ENCODE results near the gene TNNI2. TPM values are rescaled to one million over a fixed set of nuclear protein-coding genes. Genes with fewer than 3 reads are reported as not detected.

Gene TNNI2
- total RNA-seq, 1 donor from 2014 or later = not detected

GRCh38 chr11:1867381-1867780, 28.6 kb downstream of the TNNI2 start:
- peak; percentile 13 for DNase-seq
- Histone ChIP-seq H3K4me1 (peaks cover 74% of the 10 kb centered on the region), H3K4me3 (peak overlapping the region; percentile 64)

GRCh38 chr11:1868056-1868635, 29.4 kb downstream of the TNNI2 start:
- peaks cover 37% of the 10 kb centered on the region for H3K27me3 ChIP-seq (ENCODE audit: low read depth)
- TF ChIP-seq, protein P1, sequence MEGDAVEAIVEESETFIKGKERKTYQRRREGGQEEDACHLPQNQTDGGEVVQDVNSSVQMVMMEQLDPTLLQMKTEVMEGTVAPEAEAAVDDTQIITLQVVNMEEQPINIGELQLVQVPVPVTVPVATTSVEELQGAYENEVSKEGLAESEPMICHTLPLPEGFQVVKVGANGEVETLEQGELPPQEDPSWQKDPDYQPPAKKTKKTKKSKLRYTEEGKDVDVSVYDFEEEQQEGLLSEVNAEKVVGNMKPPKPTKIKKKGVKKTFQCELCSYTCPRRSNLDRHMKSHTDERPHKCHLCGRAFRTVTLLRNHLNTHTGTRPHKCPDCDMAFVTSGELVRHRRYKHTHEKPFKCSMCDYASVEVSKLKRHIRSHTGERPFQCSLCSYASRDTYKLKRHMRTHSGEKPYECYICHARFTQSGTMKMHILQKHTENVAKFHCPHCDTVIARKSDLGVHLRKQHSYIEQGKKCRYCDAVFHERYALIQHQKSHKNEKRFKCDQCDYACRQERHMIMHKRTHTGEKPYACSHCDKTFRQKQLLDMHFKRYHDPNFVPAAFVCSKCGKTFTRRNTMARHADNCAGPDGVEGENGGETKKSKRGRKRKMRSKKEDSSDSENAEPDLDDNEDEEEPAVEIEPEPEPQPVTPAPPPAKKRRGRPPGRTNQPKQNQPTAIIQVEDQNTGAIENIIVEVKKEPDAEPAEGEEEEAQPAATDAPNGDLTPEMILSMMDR (IDR thresholded peaks at IDR 0.05; ENCODE audit: borderline replicate concordance) = no peak
- no peaks in the 10 kb centered on the region for H3K36me3 ChIP-seq
- peak overlapping the region; percentile 64 for H3K4me3 ChIP-seq
- no peaks in the 10 kb centered on the region for H3K9me3 ChIP-seq (replicated peaks)
- peaks cover 68% of the 10 kb centered on the region for H3K4me1 ChIP-seq
- intact Hi-C loops (cut with micrococcal nuclease) = no loop called here
- peak; percentile 15 for DNase-seq
- peak overlapping the region; percentile 89 for H3K27ac ChIP-seq (replicated peaks)

More at GRCh38 chr11:1867381-1867780, 28.6 kb downstream of the TNNI2 start:
- H3K36me3 ChIP-seq = no peaks in the 10 kb centered on the region
- peaks cover 37% of the 10 kb centered on the region for H3K27me3 ChIP-seq (ENCODE audit: low read depth)
- intact Hi-C loops (cut with micrococcal nuclease) = no loop called here
- H3K9me3 ChIP-seq (replicated peaks) = no peaks in the 10 kb centered on the region
- peak overlapping the region; percentile 89 for H3K27ac ChIP-seq (replicated peaks)
- TF ChIP-seq, protein P1 (IDR thresholded peaks at IDR 0.05; ENCODE audit: borderline replicate concordance) = no peak

DNA sequence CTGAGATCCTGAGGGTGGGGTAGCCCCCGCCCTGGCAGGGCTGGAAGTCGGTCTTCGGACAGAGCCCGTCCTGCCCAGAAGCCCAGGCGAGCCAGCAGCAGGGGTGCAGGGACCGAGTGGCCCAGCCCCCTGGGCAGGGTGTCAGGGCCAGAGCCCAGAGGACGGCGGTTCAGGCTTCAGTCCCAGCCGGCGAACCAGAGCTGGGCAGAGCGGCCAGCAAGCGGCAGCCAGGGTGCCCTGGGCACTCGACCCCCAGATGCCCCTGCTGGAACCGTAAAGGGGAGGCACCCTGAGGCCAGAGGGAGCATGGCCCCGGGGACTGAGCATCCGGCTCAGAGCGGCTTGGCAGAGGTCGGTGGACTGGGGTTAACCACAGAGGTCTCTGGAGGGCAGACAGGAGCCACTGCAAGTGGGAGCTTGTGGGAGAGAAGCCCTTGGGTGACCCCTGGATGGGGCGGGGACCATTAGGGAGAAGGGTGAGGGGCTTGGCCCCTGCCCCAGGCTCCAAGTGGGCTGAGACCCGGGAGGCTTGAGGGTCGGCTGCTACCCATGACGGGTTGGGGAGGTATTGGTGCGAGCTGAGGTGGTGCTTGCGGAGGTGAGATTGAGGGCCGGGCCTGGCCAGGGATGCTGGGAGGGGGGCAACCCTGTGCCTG, 30.0 kb downstream of the TNNI2 start:
- Histone ChIP-seq H3K4me3 (peak overlapping the region; percentile 64), H3K36me3 (no peaks in the 10 kb centered on the region), H3K27me3 (ENCODE audit: low read depth) (peaks cover 37% of the 10 kb centered on the region), H3K27ac (replicated peaks) (peak overlapping the region; percentile 89), H3K4me1 (peaks cover 62% of the 10 kb centered on the region), H3K9me3 (replicated peaks) (no peaks in the 10 kb centered on the region)
- intact Hi-C loops (cut with micrococcal nuclease) = no loop called here
- TF ChIP-seq, protein P1 (IDR thresholded peaks at IDR 0.05; ENCODE audit: borderline replicate concordance) = no peak
- DNase-seq = peak; percentile 59

DNA sequence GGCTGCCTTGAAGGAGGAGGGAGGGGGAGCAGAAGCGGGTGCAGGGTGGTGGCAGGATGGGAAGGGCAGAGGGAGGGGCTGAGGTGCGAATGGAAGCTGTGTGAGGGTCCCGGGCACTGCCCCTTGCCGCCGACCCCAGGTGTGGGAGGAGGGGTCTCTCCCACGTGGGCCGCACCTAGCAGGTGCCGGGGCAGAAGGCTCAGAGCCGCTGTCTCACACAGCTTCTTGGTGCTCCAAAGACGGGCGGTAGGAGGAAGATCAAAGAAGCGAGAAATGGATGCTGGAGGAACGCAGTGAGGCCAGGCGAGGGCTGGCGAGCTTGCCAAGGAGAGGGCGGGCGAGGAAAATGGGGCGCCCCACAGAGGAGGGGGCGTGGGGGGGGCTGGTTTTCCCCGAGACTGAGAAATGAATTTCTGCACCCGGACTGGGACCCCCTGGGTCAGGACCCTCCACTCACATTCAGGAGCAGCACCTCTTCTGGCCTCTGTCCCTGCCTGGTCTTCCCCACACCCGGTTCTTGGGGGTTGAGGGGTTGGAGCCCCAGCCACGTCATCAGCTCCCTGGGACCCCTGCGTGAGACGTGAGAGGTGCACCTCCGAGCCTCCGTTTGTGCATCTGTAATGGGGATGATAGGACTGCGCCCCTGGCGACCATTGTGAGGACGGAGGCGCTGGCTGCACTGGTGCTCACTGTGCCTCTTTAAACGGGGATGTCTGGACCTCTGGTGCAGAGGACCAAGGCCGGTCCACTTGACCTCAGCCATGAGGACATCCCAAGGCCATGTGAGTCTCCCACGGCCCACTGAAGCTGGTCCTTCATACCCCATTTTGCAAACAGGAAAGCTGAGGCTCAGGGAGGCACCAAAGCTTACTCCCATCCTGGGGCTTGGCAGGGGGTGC, 30.9 kb downstream of the TNNI2 start:
- peak; percentile 30 for DNase-seq
- H3K27ac ChIP-seq (replicated peaks) = peak overlapping the region; percentile 89
- intact Hi-C loops (cut with micrococcal nuclease) = no loop called here
- TF ChIP-seq, protein P1 (IDR thresholded peaks at IDR 0.05; ENCODE audit: borderline replicate concordance) = peak; percentile 43
- no peaks in the 10 kb centered on the region for H3K36me3 ChIP-seq
- no peaks in the 10 kb centered on the region for H3K9me3 ChIP-seq (replicated peaks)
- H3K27me3 ChIP-seq (ENCODE audit: low read depth) = peaks cover 37% of the 10 kb centered on the region
- peaks cover 56% of the 10 kb centered on the region for H3K4me1 ChIP-seq
- peak overlapping the region; percentile 64 for H3K4me3 ChIP-seq

- TF ChIP-seq, protein P1 (IDR thresholded peaks at IDR 0.05; ENCODE audit: borderline replicate concordance) = no peak
- peak overlapping the region; percentile 64 for H3K4me3 ChIP-seq
- H3K9me3 ChIP-seq (replicated peaks) = no peaks in the 10 kb centered on the region
- DNase-seq = peak; percentile 19
- intact Hi-C loops (cut with micrococcal nuclease) = no loop called here
- peaks cover 56% of the 10 kb centered on the region for H3K4me1 ChIP-seq
- peak overlapping the region; percentile 89 for H3K27ac ChIP-seq (replicated peaks)
- peaks cover 37% of the 10 kb centered on the region for H3K27me3 ChIP-seq (ENCODE audit: low read depth)
- H3K36me3 ChIP-seq = no peaks in the 10 kb centered on the region
These were observed 31.5 kb downstream of the TNNI2 start for GRCh38 chr11:1870326-1870696.
